Measurements from ENCODE around the gene TECPR1.
A peak's percentile ranks its signal among the peaks of the same experiment; 100 is the strongest.

The TECPR1 gene

GRCh38 chr7:98210513-98211220, 41.4 kb downstream of the TECPR1 start:
- DNase-seq, result no peak

DNA sequence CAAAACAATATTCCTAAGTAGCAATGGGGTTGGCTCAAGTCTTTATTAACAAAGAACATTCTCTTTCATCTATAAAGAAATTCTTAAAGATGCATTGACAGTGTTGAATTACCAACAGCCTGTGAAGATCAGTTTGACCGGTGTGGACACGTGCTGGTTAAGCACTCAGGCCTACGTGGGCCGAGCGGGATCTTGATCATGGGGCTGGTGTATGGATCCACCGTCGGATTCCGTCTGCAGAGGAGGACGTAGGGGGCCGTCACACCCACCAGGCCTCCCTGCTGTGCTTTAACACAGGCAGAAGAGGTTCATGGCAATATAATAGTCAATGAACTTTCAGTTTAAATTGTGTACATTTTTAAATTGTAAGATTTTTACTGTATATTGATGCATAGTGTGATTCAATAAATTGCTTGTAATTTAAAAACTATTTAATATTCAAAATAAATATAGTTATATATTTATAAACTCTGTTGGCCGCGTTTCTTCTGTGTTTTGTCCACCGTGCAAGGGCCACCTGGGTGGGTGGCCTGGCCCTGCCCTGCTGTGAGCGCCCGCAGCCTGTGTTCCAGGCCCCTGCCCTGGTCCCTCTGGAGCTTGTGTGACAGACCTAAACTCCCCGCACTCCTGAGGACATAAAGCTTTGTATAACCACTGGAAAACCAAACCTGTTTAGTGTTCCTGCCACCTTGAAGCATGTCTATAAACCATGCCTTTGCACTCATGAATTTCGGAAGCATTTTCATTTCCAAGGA, 42.7 kb downstream of the TECPR1 start:
- DNase-seq, result no peak

- DNase-seq, result no peak
Observed at GRCh38 chr7:98206451-98207330, 45.3 kb downstream of the TECPR1 start.

GRCh38 chr7:98205162-98205845, 46.7 kb downstream of the TECPR1 start:
- DNase-seq, result no peak

- no peak for DNase-seq
Observed at GRCh38 chr7:98204670-98205069, 47.4 kb downstream of the TECPR1 start.

GRCh38 chr7:98203964-98204605, 47.9 kb downstream of the TECPR1 start:
- DNase-seq, result no peak

GRCh38 chr7:98203261-98203963, 48.6 kb downstream of the TECPR1 start:
- no peak for DNase-seq

DNA sequence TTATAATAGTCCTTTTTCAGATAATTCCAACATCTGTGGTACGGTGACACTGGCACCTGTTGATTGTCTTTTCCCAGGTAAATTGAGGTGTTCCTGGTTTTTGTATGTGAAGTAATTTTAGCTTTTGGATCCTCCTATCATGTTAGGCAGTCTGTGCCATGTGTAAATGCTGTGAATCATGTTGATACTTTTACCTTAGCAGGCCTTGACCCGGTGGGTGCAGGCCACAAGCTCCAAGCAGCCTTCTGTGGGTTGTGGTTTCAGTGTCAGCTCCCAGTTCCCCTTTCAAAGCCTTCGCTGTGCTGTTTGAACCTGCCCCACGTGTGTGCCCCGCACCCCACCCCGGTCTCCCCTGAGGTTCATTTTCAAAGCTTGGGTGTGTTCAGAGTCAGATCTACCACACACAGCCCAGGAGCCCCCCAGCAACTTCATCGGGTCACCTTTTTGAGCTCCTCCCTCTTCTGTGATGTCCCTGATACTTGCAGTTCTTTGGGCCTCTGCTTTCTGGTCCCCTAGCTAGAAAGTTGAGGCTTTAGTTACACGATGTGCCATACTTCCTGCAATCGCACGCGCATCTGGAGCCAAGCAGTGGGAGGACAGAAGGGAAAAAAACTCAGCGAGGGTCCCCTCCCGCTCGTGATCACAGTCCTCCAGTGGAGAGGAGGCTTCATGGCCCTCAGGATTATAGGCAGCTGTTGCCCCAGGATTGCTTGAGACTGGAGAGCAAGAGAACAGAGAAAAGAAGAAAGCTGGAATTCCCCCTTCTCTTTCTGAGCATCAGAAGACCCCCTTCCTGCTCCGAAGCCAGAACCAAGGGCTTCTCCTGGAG, 49.5 kb downstream of the TECPR1 start:
- no peak for DNase-seq

GRCh38 chr7:98200364-98200763, 51.7 kb downstream of the TECPR1 start:
- DNase-seq, result no peak

DNA sequence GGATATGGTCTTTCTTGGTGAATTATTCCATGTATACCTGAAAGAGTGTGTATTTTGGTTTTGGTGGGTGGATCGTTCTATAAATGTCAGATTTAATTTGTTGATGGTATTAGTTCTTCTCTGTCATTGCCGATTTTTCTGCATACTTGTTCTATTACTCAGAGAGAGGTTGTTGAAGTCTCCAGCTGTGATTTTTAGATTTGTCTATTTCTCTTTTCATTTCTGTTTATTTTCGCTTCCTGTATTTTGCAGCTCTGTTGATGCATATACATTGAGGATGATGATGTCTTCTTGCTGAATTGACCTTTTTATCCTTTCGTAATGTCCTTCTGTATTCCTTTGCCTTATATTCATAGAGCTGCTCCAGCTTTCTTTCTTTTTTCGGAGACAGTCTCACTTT, 52.9 kb downstream of the TECPR1 start:
- DNase-seq, result no peak

DNA sequence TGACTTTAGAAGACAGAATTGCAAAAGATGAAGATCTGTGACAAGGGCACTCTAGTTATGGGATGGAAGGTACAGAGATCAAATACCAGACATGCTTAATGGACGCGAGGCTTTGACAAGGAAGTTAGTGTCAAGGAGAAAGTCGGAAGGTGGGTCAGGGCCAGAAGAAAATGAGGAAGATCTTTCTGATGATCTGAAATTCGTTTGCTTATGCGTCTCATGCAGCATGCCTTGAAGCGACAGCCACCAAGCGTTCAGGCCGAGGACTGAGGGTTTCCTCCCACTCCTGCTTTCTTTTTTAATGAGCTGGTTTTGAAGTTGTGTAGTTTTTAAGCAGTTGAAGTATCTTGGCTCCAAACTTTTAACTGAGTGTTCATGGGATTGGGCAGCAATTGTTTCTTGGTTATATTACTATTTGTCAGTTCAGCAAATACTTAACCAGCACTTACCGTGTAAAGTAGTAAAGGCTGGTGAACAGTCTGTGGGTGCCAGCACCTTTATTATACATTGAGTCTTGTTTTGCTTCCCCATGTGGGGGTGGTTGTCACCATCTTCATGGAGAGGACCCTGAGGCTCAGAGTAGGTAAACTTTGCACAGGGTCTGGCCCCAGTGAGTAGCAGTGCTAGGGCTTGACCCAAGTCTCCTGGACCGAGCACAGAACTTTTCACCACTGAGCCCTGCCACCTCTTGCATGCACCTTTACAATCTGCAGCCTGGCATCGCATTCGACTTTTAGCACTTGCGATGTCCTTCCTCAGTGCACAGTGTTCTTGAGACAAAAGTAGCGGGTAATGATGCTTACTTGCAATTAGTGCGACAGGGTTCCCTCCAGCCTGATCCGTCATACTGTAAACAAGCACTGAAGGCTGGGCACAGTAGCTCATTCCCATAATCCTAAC, 55.1 kb downstream of the TECPR1 start:
- DNase-seq, result peak in 1 of 2 donors; percentile 11

DNA sequence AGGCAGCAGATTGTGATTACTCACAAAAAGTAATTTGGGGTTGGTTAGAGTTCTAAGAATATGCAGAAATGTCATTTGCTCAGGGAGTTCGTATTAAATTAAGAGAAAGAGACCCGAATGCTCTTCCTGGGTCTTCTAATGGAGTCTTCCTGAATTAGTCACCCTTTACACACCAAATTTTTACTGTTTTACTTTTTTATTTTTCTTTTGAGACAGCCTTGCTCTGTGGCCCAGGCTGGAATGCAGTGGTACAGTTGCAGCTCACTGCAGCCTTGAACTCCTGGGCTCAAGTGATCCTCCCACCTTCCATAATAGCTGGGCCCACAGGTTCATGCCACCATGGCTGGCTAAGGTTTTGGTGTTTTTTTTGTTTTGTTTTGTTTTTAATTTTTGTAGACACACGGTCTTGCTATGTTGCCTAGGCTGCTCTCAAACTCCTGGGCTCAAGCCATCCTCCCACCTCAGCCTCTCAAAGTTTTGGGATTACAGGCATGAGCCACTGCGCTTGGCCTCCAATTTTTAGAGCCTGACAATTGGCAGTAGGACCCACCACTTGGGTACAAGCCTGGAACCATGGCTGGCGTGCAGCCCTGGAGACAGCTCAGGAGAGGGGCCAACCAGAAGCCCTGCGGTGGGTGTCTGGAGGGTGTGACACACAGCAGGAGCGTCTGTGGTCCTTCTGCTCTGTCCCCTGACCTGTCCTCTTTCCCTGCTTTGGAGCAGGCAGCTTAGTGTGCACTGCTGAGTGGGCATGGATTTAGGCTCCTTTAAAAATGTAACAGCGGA, 57.2 kb downstream of the TECPR1 start:
- no peak for DNase-seq

DNA sequence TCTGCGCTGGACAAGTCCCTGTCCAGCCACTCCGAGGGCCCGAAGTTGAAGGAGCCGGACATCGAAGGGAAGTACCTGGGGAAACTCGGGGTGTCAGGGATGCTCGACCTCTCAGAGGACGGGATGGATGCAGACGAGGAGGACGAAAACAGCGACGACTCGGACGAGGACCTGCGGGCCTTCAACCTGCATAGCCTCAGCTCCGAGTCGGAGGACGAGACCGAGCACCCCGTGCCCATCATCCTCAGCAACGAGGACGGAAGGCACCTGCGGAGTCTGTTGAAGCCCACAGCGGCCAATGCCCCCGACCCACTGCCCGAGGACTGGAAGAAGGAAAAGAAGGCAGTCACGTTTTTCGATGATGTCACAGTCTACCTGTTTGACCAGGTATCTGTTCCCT, 57.8 kb downstream of the TECPR1 start:
- DNase-seq, result no peak

DNA sequence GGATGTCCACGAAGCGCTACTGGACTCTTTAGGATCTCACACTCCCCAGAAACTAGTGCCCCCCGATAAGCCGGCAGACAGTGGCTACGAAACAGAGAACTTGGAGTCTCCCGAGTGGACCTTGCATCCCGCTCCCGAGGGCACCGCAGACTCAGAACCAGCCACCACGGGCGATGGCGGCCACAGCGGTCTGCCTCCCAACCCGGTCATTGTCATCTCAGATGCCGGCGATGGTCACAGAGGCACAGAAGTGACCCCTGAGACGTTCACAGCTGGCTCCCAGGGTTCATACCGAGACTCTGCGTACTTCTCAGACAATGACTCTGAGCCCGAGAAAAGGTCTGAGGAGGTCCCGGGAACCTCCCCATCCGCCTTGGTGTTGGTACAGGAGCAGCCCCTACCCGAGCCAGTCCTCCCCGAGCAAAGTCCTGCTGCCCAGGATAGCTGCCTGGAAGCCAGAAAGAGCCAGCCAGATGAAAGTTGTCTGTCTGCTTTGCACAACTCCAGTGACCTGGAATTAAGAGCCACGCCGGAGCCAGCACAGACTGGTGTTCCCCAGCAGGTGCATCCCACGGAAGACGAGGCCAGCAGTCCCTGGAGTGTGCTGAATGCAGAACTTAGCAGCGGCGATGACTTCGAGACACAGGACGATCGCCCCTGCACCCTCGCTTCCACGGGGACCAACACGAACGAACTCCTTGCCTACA, 58.4 kb downstream of the TECPR1 start:
- DNase-seq, result no peak

- DNase-seq, result no peak
Observed at GRCh38 chr7:98192781-98193457, 59.1 kb downstream of the TECPR1 start.

GRCh38 chr7:98191668-98192431, 60.2 kb downstream of the TECPR1 start:
- DNase-seq, result no peak

DNA sequence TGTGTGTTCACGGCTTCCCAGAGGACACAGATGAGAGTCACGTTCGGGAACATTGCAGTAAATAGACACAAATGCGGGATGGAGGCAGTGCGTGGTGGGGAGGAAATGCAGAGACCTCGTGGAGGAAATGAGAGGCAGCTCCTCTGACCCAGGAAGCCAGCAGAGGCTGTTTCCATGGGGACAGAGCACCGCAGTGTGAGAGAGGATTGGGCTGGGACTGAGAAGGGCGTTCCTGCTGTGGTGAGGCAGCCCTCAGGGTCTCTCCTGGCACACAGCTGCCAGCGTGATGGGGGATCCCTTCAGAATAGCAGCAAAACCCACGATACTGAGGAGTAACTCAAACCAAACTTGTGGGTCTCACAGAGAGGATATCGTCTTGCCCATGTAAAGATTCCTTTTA, 62.5 kb downstream of the TECPR1 start:
- no peak for DNase-seq

All from hippocampal formation (tissue), 2 donors.